Activated T-cell treated with anti-CD3 and anti-CD28 coated beads, Interleukin-2, amount 50 U/mL, for 24 hours (primary cell): ENCODE results near the gene LDLRAD3.

Experiments used
- DNase-seq: peaks from one replicate; pipeline ENCODE4 v3.0.0-alpha.2; 2020
- H3K27ac Mint-ChIP-seq: 2 replicates; pipeline ENCODE4 v1.8.0; 2020; ENCODE audit warnings: mild to moderate bottlenecking, mixed read lengths
- H3K27me3 Mint-ChIP-seq: 2 replicates; pipeline ENCODE4 v1.8.0; 2020; ENCODE audit warnings: mixed read lengths
- H3K36me3 Mint-ChIP-seq: 2 replicates; pipeline ENCODE4 v1.8.0; 2020; ENCODE audit warnings: low read depth, mixed read lengths
- H3K4me1 Mint-ChIP-seq: 2 replicates; pipeline ENCODE4 v1.8.0; 2020; ENCODE audit warnings: low read depth, mixed read lengths
- H3K4me3 Mint-ChIP-seq: 2 replicates; pipeline ENCODE4 v1.8.0; 2020; ENCODE audit warnings: mild to moderate bottlenecking, moderate library complexity, mixed read lengths
- H3K9me3 Mint-ChIP-seq: 2 replicates; pipeline ENCODE4 v1.8.0; 2020; ENCODE audit warnings: mixed read lengths

The LDLRAD3 gene

GRCh38 chr11:36079878-36080675 lies 136.2 kb downstream of the LDLRAD3 start:
- Mint-ChIP-seq H3K36me3 (no peaks in the 10 kb centered on the region), H3K27ac (no peak overlapping the region), H3K9me3 (no peaks in the 10 kb centered on the region), H3K4me3 (no peak overlapping the region), H3K4me1 (no peaks in the 10 kb centered on the region), H3K27me3 (no peaks in the 10 kb centered on the region)
- DNase-seq: no peak

GRCh38 chr11:36081274-36081945 lies 137.5 kb downstream of the LDLRAD3 start:
- no peak for DNase-seq
- no peaks in the 10 kb centered on the region for H3K27me3 Mint-ChIP-seq
- no peaks in the 10 kb centered on the region for H3K36me3 Mint-ChIP-seq
- no peaks in the 10 kb centered on the region for H3K4me1 Mint-ChIP-seq
- H3K4me3 Mint-ChIP-seq: no peak overlapping the region
- H3K9me3 Mint-ChIP-seq: no peaks in the 10 kb centered on the region
- H3K27ac Mint-ChIP-seq: no peak overlapping the region

- Mint-ChIP-seq H3K36me3 (no peaks in the 10 kb centered on the region), H3K4me1 (no peaks in the 10 kb centered on the region), H3K27ac (no peak overlapping the region), H3K27me3 (peaks cover 23% of the 10 kb centered on the region), H3K9me3 (peaks cover 2% of the 10 kb centered on the region), H3K4me3 (no peak overlapping the region)
- no peak for DNase-seq
Measured at GRCh38 chr11:36086366-36086765, 142.5 kb downstream of the LDLRAD3 start.

GRCh38 chr11:36088266-36088972 lies 144.6 kb downstream of the LDLRAD3 start:
- peaks cover 38% of the 10 kb centered on the region for H3K27me3 Mint-ChIP-seq
- H3K36me3 Mint-ChIP-seq: no peaks in the 10 kb centered on the region
- no peak overlapping the region for H3K27ac Mint-ChIP-seq
- DNase-seq: no peak
- H3K4me3 Mint-ChIP-seq: no peak overlapping the region
- peaks cover 2% of the 10 kb centered on the region for H3K9me3 Mint-ChIP-seq
- no peaks in the 10 kb centered on the region for H3K4me1 Mint-ChIP-seq

- Mint-ChIP-seq H3K36me3 (no peaks in the 10 kb centered on the region), H3K4me1 (no peaks in the 10 kb centered on the region), H3K27me3 (peaks cover 49% of the 10 kb centered on the region)
Measured at GRCh38 chr11:36089920-36090319, 146.1 kb downstream of the LDLRAD3 start.

GRCh38 chr11:36090356-36091109 lies 146.7 kb downstream of the LDLRAD3 start:
- Mint-ChIP-seq H3K27me3 (peaks cover 49% of the 10 kb centered on the region), H3K9me3 (peaks cover 2% of the 10 kb centered on the region), H3K4me3 (no peak overlapping the region), H3K36me3 (no peaks in the 10 kb centered on the region), H3K4me1 (no peaks in the 10 kb centered on the region), H3K27ac (no peak overlapping the region)
- DNase-seq: no peak

More at GRCh38 chr11:36089920-36090319, 146.1 kb downstream of the LDLRAD3 start:
- Mint-ChIP-seq H3K27ac (no peak overlapping the region), H3K9me3 (peaks cover 2% of the 10 kb centered on the region), H3K4me3 (no peak overlapping the region)
- no peak for DNase-seq

- Mint-ChIP-seq H3K27me3 (peaks cover 52% of the 10 kb centered on the region), H3K36me3 (no peaks in the 10 kb centered on the region)
Measured at GRCh38 chr11:36091256-36091811, 147.5 kb downstream of the LDLRAD3 start.

GRCh38 chr11:36092314-36093030 lies 148.6 kb downstream of the LDLRAD3 start:
- DNase-seq: no peak
- H3K27me3 Mint-ChIP-seq: peaks cover 60% of the 10 kb centered on the region
- no peak overlapping the region for H3K4me3 Mint-ChIP-seq
- H3K36me3 Mint-ChIP-seq: no peaks in the 10 kb centered on the region
- H3K27ac Mint-ChIP-seq: no peak overlapping the region
- no peaks in the 10 kb centered on the region for H3K4me1 Mint-ChIP-seq
- peaks cover 2% of the 10 kb centered on the region for H3K9me3 Mint-ChIP-seq

More at GRCh38 chr11:36091256-36091811, 147.5 kb downstream of the LDLRAD3 start:
- no peak for DNase-seq
- peaks cover 2% of the 10 kb centered on the region for H3K9me3 Mint-ChIP-seq
- no peak overlapping the region for H3K27ac Mint-ChIP-seq
- H3K4me3 Mint-ChIP-seq: no peak overlapping the region
- H3K4me1 Mint-ChIP-seq: no peaks in the 10 kb centered on the region

GRCh38 chr11:36093548-36093947 lies 149.7 kb downstream of the LDLRAD3 start:
- no peaks in the 10 kb centered on the region for H3K4me1 Mint-ChIP-seq
- H3K9me3 Mint-ChIP-seq: no peaks in the 10 kb centered on the region
- no peak overlapping the region for H3K27ac Mint-ChIP-seq
- no peaks in the 10 kb centered on the region for H3K36me3 Mint-ChIP-seq
- DNase-seq: no peak
- H3K27me3 Mint-ChIP-seq: peaks cover 54% of the 10 kb centered on the region
- no peak overlapping the region for H3K4me3 Mint-ChIP-seq

GRCh38 chr11:36094164-36094563 lies 150.3 kb downstream of the LDLRAD3 start:
- Mint-ChIP-seq H3K36me3 (no peaks in the 10 kb centered on the region), H3K4me1 (no peaks in the 10 kb centered on the region), H3K4me3 (no peak overlapping the region), H3K9me3 (no peaks in the 10 kb centered on the region), H3K27me3 (peaks cover 50% of the 10 kb centered on the region), H3K27ac (no peak overlapping the region)
- DNase-seq: no peak

- H3K27me3 Mint-ChIP-seq: peaks cover 41% of the 10 kb centered on the region
- no peak overlapping the region for H3K27ac Mint-ChIP-seq
- DNase-seq: no peak
- no peak overlapping the region for H3K4me3 Mint-ChIP-seq
- no peaks in the 10 kb centered on the region for H3K36me3 Mint-ChIP-seq
- no peaks in the 10 kb centered on the region for H3K4me1 Mint-ChIP-seq
- H3K9me3 Mint-ChIP-seq: no peaks in the 10 kb centered on the region
Measured at GRCh38 chr11:36095716-36096115, 151.9 kb downstream of the LDLRAD3 start.

- H3K27ac Mint-ChIP-seq: no peak overlapping the region
- H3K4me1 Mint-ChIP-seq: no peaks in the 10 kb centered on the region
- H3K9me3 Mint-ChIP-seq: no peaks in the 10 kb centered on the region
- H3K27me3 Mint-ChIP-seq: peaks cover 31% of the 10 kb centered on the region
- no peak for DNase-seq
- H3K36me3 Mint-ChIP-seq: no peaks in the 10 kb centered on the region
- H3K4me3 Mint-ChIP-seq: no peak overlapping the region
Measured at GRCh38 chr11:36097219-36097650, 153.4 kb downstream of the LDLRAD3 start.

- no peaks in the 10 kb centered on the region for H3K36me3 Mint-ChIP-seq
- no peak for DNase-seq
Measured at GRCh38 chr11:36098087-36098486, 154.2 kb downstream of the LDLRAD3 start.

More at GRCh38 chr11:36098087-36098486, 154.2 kb downstream of the LDLRAD3 start:
- Mint-ChIP-seq H3K4me3 (no peak overlapping the region), H3K27ac (no peak overlapping the region), H3K9me3 (no peaks in the 10 kb centered on the region), H3K4me1 (no peaks in the 10 kb centered on the region), H3K27me3 (peaks cover 23% of the 10 kb centered on the region)
